Occipital lobe (tissue), 2 donors: ENCODE results near the gene OXLD1. TPM values are rescaled to one million over a fixed set of nuclear protein-coding genes. Genes with fewer than 3 reads are reported as not detected.

Source experiments
- DNase-seq: peaks from one replicate; lab custom pipeline; 2025; lab: John Stamatoyannopoulos, UW
- total RNA-seq: library from RNA; depleted of rRNA; stranded (reverse); fragments of >200 nt; gene quantifications from one replicate; pipeline ENCODE4 v1.2.3, GENCODE V29; 2014

Gene OXLD1
- 5.5 TPM for total RNA-seq

DNA sequence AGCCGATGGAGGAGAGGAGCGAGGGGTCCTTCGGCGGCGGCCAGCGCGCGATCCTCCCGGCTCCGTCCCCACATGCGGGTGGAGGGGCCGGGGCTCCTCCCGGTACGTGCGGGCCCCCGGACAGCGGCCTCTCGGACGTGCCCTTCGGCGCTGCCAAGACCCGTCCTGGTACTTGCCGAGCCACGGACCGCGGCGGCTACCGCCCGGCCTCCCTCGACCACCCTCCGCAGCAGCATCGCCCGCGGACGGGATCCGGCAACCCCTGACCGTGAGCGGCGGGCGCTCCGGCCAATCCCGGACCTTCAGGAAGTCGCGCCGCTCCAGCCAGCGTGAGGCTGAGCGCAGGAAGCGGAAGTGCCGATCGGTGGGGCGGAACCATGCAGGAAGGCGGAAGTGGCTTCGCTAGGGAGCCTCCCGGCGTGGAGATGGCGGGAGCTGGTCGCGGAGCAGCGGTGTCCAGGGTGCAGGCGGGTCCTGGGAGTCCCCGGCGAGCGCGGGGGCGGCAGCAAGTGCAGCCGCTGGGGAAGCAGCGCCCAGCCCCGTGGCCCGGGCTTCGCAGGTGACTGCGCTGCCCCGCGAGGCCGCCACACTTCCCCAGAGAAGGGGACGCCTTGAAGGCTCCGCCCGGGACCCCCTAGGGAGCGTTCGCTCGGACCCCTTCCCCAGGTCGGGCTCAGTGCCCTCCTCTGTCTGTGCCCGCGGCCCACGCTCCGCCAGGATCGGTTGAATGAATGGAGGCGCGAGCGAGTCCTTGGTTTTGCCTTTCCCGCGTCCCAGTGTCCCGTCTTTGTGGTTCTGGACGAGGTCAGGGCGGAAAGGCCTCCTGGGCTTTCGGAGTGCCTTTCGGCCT is at the start of gene OXLD1, which contains the start of gene CCDC137:
TSS of gene OXLD1 (minus strand) at position 264 of the 850 bp plus-strand sequence. CDS start at position 236, 28 bp downstream.
TSS of gene CCDC137 (plus strand) at position 396 of the 850 bp plus-strand sequence. CDS start at position 426, 30 bp downstream.
- peak; percentile 93 for DNase-seq

- DNase-seq, result no peak
Observed at GRCh38 chr17:81715107-81715871, 48.9 kb upstream of the OXLD1 start.

DNA sequence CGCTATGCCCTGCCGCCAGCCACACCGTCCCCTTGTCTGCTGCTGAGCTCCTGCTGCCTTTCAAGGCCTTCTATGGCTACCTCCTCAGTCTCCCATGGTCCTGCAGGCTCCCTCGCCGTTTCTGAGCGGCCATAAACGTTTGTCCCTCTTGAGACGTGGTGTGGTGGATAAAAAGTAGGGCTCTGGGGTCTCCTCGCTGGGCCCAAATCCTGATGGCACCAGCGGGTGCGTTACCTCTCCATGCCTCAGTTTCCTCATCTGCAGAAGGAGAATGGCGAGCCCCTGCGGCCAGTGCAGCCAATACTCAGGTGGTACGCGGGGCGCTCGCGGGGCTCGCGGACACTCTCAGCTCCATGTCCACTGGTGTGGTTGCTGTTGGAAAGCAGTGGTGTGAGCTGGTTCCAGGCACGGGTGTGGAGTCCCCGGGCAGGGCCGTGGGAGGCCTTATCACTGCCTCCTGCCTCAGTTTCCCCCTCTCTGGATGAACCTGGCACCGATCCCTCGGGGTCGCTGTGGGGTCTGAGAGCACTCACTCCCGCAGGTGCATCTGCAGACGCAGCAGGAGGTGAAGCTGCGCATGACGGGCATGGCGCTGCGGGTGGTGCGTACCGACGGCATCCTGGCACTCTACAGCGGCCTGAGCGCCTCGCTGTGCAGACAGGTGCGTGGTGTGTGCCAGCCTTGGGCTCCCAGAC is 48.2 kb upstream of the OXLD1 start:
- DNase-seq, result no peak

DNA sequence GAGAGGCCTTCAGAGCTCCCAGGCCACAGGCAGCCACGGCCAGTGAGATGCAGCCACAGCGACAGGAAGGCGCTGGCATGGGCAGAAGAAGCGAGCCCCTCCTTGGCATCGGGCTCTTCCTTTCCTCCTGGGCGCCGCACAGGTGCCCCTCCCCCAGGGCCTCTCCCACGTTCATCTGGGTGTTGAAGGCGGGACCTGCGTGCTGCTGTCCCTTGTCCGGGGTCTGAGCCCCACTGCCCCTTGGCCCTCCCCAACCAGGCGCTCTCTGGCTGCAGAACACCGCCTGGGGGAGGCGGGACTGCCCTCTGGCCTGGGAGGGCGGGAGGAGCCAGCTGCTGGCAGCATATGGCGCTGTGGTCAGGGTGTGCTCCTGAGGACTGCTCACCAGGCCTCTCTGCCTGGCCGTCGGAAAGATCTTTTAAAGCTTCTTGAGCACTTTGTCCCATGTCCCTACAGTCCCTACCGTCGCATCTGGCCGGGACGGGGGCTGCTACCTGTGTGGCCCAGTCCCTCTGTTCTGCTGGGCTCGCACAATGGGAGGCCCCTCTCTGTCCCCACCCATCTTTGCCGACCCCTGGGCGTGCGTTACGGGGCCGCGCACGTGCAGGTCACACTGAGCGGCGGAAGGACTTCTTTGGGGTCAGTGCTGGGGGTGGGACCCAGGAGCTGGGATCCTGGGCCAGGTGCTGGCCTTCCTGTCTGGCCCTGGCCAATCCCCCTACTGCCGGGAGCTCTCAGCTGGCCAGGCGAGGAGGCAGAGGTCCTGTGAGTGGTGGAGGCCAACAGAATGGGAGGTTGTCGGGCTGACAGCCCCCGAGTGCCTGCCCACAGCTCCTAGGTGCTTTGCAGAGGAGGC is 47.4 kb upstream of the OXLD1 start:
- DNase-seq, result no peak

DNA sequence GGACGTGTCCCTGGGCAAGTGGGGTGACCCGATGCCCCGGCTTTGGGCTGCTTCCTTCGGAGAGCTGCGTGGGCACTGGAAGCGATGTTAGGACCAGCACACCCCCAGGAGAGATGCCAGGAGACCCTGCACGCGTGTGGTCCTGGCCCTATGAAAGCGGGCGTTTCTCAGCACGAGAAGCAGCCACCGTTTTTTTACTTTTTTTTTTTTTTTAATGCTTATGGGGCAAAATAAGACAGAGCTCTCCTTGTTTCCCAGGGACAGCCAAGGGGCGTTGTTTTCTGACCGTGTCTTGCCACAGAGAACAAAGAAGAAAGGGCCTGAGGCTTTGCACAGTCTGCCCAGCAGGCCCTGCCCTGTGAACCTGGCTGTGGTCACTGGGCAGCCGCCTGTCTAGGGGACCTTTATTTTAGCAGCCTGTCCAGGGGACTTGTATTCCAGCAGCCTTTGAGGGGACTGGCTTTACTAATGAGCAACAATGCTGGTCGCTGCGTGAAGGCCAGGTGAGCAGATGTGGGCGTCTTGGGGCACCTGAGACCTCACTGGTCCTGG is 46.7 kb upstream of the OXLD1 start:
- no peak for DNase-seq

DNA sequence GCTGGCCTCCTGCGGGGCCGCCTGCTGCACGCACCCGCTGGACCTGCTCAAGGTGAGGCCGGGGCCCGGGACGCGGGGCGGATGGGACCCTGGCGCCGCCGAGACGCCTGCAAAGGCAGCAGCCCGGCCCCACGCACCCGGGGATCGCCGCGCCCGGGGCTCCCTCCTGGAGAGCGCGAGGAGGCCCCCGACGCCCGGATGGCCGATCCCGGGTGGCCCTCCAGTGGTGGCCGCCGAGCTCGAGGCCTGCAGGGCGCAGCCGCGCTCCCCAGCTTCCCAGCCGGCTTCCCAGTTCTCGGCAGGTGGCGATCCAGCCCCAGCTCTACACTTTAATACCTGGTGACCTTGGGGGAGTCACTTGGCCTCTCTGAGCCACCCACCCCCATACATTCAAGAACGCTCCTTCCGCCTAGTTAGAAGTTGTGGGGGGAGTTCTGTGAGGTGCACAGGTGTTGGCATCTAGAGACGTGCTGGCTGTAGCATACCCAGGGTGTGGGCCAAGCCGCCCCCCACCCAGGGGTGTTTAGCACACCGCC is 46.1 kb upstream of the OXLD1 start:
- no peak for DNase-seq

GRCh38 chr17:81711814-81712467 is 45.5 kb upstream of the OXLD1 start, which contains the start of gene SLC25A10:
Gene SLC25A10, plus strand, starts transcription at chr17:81712284. Its CDS starts 143 bp downstream, at chr17:81712427.
- peak; percentile 48 for DNase-seq

DNA sequence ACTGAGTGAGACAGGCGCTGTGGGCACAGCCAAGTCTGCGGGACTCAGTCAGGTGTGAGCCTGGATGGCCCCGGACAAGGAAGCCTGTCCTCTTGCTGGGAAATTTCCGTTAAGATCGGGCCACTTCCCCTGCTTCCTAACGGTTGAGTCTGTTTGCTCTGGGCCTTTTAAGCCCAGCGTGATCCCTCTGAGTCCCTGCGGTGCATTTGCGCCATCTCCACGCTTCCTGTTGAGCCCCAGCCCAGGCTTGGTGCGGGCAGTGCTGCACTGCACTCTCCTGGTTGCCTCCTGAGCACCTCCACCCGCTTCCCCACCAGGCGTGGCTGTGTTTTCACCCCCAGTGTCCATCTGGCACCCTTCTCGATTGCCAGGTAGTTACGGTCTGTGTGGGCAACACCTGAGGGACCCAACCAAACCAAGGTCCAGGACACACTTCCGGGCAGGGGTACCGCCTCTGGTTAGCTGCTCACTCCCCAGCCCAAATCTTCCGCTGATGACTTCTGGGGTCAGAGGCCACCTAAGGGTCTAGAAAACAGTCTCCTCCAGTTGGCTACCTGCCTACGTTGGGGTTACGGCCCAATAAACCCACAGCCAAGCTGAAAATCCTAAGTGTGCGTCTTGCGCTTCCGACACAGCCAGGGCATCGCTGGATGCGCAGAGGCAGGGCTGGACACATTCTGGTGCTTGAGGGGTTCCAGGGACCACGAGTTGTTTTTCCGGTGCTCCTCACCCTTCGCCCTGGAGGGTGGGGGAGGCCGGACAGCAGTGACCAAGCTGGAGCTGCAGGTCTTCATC is 44.3 kb upstream of the OXLD1 start:
- DNase-seq, result no peak

- DNase-seq, result no peak
Observed at GRCh38 chr17:81708739-81709185, 42.4 kb upstream of the OXLD1 start.

DNA sequence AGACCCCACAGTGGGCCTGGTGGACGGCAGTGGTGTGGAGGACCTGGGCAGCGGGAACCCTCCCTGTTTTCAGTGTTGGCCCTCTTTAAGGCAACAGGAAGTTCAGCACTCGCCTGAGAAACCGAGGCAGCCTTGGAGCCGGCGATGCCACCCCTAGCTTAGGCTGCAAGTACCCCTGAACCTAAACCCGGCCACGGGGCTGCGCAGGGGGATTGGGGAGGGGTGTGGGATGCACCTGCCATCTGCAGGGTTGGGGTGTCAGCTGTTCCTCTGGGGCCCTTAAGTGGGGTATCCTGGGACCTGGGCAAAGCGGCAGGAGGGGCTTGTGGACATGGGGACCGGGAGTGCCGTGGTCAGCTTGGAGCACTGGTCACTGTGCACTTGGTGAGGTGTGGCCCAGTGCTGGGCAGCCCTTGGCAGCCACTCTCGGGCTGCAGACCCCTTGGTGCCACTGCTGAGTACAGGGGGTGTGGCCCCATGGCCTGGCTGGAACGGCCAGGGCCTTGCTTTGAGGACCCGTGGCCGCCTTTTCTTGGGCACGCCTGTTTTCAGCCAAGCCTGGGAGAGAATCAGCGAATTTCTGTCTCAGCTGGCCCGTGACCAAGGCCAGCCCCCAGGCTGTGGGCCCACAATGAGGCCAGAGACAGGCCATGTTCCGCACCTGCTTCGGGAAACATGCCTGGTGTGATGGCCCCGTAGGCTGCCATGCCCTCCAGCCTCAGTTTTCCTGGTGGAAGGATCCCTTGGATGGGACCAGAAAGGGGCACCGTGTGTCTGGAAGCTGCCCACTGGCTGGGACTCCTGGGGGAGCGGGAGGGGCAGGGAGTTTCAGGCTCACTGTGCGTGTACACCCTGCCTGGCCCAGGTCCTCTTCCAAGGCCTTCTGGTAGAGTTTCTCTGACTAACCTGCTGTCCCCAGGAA is 41.6 kb upstream of the OXLD1 start:
- DNase-seq, result no peak

- no peak for DNase-seq
Observed at GRCh38 chr17:81706757-81707624, 40.6 kb upstream of the OXLD1 start.

DNA sequence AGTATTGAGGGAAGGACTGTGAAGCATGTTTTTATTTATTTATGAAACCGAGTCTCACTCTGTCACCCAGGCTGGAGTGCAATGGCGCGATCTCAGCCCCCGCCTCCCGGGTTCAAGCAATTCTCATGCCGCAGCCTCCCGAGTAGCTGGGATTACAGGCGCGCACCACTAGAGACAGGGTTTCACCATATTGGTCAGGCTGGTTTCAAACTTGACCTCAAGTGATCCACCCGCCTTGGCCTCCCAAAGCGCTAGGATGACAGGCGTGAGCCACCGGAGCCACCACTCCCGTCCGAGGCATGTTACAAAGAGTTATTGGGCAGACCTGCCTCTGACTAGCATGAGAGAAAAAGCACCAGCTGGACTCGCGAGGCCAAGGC is 39.8 kb upstream of the OXLD1 start:
- no peak for DNase-seq

- no peak for DNase-seq
Observed at GRCh38 chr17:81705518-81706231, 39.3 kb upstream of the OXLD1 start.

DNA sequence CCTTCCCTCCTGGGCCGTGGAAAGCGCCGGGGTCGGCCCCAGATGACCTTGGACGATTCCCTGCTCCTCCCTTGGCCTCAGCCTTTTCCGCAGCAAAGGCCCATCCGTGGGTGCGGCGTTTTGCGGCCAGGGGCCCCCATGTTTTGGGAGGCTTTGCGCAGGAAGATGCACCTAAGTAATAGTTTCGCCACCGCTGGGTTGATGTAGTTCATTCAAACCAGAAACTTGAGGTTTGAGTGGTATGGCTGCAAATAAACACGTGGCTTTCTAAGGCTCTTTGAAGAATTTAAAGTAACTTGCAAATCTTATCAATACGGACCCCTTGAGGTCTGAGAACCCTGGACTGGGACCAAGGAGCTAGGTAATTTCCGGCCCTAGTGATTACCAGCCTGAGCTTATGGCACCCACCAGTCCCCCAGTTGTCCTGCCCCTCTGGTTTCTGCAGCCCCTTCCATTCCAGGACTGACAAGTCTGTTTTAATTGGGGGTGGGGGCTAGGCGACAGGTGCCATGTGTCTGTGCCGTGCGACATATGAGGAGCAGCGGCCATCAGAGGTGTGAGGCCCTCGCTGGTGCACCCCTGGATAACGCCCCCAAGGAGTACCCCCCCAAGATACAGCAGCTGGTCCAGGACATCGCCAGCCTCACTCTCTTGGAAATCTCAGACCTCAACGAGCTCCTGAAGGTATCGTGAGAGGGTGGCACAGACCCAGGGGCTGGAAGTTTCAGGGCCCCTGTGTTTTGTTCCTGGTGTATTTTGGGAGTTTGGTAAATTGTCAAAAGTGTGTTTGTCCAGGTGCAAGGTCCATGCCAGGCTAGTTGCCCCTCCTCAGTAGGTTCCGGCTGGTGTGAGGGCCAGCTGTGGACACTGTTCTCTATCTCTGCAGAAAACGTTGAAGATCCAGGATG is 37.6 kb upstream of the OXLD1 start:
- DNase-seq, result no peak
